Stomach (tissue), 9 donors: ENCODE results near the gene MYO16. TPM values are rescaled to one million over a fixed set of nuclear protein-coding genes. Genes with fewer than 3 reads are reported as not detected.

Source experiments
- DNase-seq, 2 donors: peaks; one replicate each; pipeline versions ENCODE4 v3.0.0 to v3.0.0-alpha.2; 2013 to 2019
- H3K27ac ChIP-seq, 5 donors: fragments of 200-600 bp in 4 of 5; sonication (generic) in 4 of 5; one replicate each; pipeline ENCODE4 v1.5.1; 2013 to 2019; ENCODE audit warnings: mild to moderate bottlenecking in 1 of 5, moderate library complexity in 1 of 5
- H3K27me3 ChIP-seq, 3 donors: fragments of 200-600 bp; sonication (generic); one replicate each; pipeline ENCODE4 v1.5.1; 2017 to 2019; ENCODE audit warnings: mixed run types in 1 of 3
- H3K36me3 ChIP-seq, 4 donors: fragments of 200-600 bp; sonication (generic); 1 replicate in 3 of 4; 2 replicates in 1 of 4; pipeline ENCODE4 v1.5.1; 2016 to 2019
- H3K4me1 ChIP-seq, 4 donors: fragments of 200-600 bp; sonication (generic); one replicate each; pipeline ENCODE4 v1.5.1; 2016 to 2019
- H3K4me3 ChIP-seq, 4 donors: fragments of 200-600 bp; sonication (generic) in 3 of 4; one replicate each; pipeline ENCODE4 v1.5.1; 2016 to 2019; ENCODE audit warnings: mild to moderate bottlenecking in 1 of 4
- H3K9me3 ChIP-seq, 4 donors: fragments of 200-600 bp; sonication (generic); one replicate each; pipeline ENCODE4 v1.5.1; 2016 to 2019
- CTCF ChIP-seq, 7 experiments: fragments of 450-650 bp in 4 of 7; fragments of 200-600 bp in 3 of 7; sonication (generic) in 3 of 7; IDR thresholded peaks; one replicate each; pipeline ENCODE4 v1.5.1; 2016 to 2019; ENCODE audit warnings: antibody characterized with exemption in 7 of 7, control low read depth in 2 of 7, mild to moderate bottlenecking in 1 of 7
- EP300 ChIP-seq: sonication (generic); formaldehyde crosslinking; IDR thresholded peaks from one replicate; pipeline ENCODE4 v1.6.1; 2017; ENCODE audit warnings: antibody characterized with exemption
- POLR2A ChIP-seq, 4 donors: fragments of 450-650 bp; IDR thresholded peaks; one replicate each; pipeline ENCODE4 v1.6.1; 2016; ENCODE audit warnings: antibody characterized with exemption in 4 of 4, control low read depth in 2 of 4, mild to moderate bottlenecking in 1 of 4, moderate library complexity in 1 of 4
- POLR2AphosphoS5 ChIP-seq, 3 donors: sonication (generic); formaldehyde crosslinking; IDR thresholded peaks; one replicate each; pipeline ENCODE4 v1.6.1; 2016; ENCODE audit warnings: antibody characterized with exemption in 3 of 3
- WGBS, 5 donors: extraction: QIAGEN DNeasy Blood & Tissue Kit in 3 of 5; methylation state at CpG; one replicate each; pipeline versions ENCODE4 v1.1.5 to v1.1.7; 2013 to 2018; 5-methylcytosine and 5-hydroxymethylcytosine counted together
- intact Hi-C: fragments of 100-400 bp; cut with DNase I; formaldehyde crosslinking; loops from one replicate; pipeline ENCODE4 v1.15.1; 2023; ENCODE audit warnings: low total_unique reads
- polyA plus RNA-seq, 3 donors: library from polyadenylated mRNA; stranded (reverse); fragments of 200-250 nt; gene quantifications; one replicate each; pipeline ENCODE4 v1.2.3, GENCODE V29; 2013
- total RNA-seq, 5 donors: library from RNA; depleted of rRNA; stranded (reverse); fragments of >200 nt; gene quantifications; one replicate each; pipeline versions ENCODE4 v1.1.0 to v1.2.3, GENCODE V29; 2014 to 2016
- donor health status: healthy with polysubstance abuse.
- donor health status: Bipolar disorder and iron deficiency.
- donor health status: healthy.

The MYO16 gene
- total and polyA plus RNA-seq, 8 donors = under 0.01 to 1.8 (median 0.15) TPM; not detected in 3

GRCh38 chr13:109093998-109094397, 464.6 kb downstream of the MYO16 start:
- no peaks in the 10 kb centered on the region for H3K27me3 ChIP-seq

GRCh38 chr13:109095126-109095525, 465.7 kb downstream of the MYO16 start:
- Histone ChIP-seq H3K36me3 (no peaks in the 10 kb centered on the region), H3K27me3 (no peaks in the 10 kb centered on the region), H3K9me3 (peaks cover 0 to 5% (median 0%) of the 10 kb centered on the region in 4 donors), H3K27ac (no peak overlapping the region), H3K4me1 (no peaks in the 10 kb centered on the region), H3K4me3 (no peak overlapping the region)
- 48 to 87% (median 66%) methylated on average over 6 of the region's 6 CpGs for WGBS, 5 donors
- intact Hi-C loops = no loop called here
- no peak for DNase-seq
- TF ChIP-seq EP300 (no peak), POLR2A (IDR thresholded peaks at IDR 0.05) (no peak), CTCF (IDR thresholded peaks at IDR 0.05) (no peak)

More at GRCh38 chr13:109093998-109094397, 464.6 kb downstream of the MYO16 start:
- TF ChIP-seq EP300 = no peak
- no peak for TF ChIP-seq POLR2AphosphoS5 (IDR thresholded peaks at IDR 0.05)
- no peak for TF ChIP-seq CTCF (IDR thresholded peaks at IDR 0.05)
- TF ChIP-seq POLR2A (IDR thresholded peaks at IDR 0.05) = no peak
- no peak overlapping the region for H3K4me3 ChIP-seq
- DNase-seq = no peak
- 26 to 75% (median 54%) methylated on average over 2 of the region's 2 CpGs for WGBS, 5 donors
- peaks cover 0 to 5% (median 0%) of the 10 kb centered on the region in 4 donors for H3K9me3 ChIP-seq
- intact Hi-C loops = no loop called here
- H3K36me3 ChIP-seq = no peaks in the 10 kb centered on the region
- no peaks in the 10 kb centered on the region for H3K4me1 ChIP-seq
- no peak overlapping the region for H3K27ac ChIP-seq

- WGBS, 5 donors = 54 to 76% (median 65%) methylated on average over 5 to 6 of the region's 6 CpGs
- TF ChIP-seq POLR2AphosphoS5 (IDR thresholded peaks at IDR 0.05) = no peak
- TF ChIP-seq CTCF (IDR thresholded peaks at IDR 0.05) = no peak
- no peak for TF ChIP-seq POLR2A (IDR thresholded peaks at IDR 0.05)
- no peak for TF ChIP-seq EP300
- intact Hi-C loops = no loop called here
- no peaks in the 10 kb centered on the region for H3K27me3 ChIP-seq
- H3K4me1 ChIP-seq = no peaks in the 10 kb centered on the region
- no peak overlapping the region for H3K27ac ChIP-seq
- H3K4me3 ChIP-seq = no peak overlapping the region
- H3K9me3 ChIP-seq = peaks cover 0 to 5% (median 0%) of the 10 kb centered on the region in 4 donors
- H3K36me3 ChIP-seq = no peaks in the 10 kb centered on the region
- no peak for DNase-seq
Measured at GRCh38 chr13:109096101-109096500, 466.7 kb downstream of the MYO16 start.

DNA sequence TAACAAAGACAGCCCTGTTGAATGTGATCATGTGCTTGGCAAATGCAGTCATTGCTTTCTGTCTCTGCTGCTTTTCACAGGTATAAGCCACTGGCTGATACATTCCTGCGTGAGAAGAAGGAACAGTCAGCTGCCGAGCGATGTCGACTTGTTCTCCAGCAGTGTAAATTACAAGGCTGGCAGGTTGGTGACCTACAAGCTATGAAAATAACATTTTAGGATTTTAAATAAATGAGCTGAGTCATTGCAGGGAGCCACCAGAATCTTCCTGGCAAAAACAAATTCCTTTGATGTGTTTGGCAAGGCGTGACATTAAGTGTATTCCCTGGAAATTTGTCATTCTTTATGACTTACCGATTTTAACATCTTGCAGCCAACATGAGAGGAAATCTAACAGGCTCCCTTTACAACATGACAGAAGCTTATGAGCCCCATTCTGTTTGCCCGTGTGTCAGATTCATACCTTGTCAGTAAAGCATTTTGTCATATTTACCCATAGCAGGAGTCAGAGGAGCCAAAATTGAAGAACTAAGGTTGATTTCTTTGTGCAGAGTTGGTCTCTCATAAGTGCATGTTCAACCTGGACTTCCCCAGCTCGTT, 471.4 kb downstream of the MYO16 start:
- Histone ChIP-seq H3K9me3 (no peaks in the 10 kb centered on the region), H3K4me1 (no peaks in the 10 kb centered on the region), H3K4me3 (no peak overlapping the region), H3K36me3 (no peaks in the 10 kb centered on the region), H3K27ac (no peak overlapping the region), H3K27me3 (no peaks in the 10 kb centered on the region)
- 67 to 79% (median 78%) methylated on average over 8 of the region's 8 CpGs for WGBS, 5 donors
- intact Hi-C loops = no loop called here
- no peak for TF ChIP-seq POLR2AphosphoS5 (IDR thresholded peaks at IDR 0.05)
- TF ChIP-seq EP300 = no peak
- TF ChIP-seq CTCF (IDR thresholded peaks at IDR 0.05) = no peak
- TF ChIP-seq POLR2A (IDR thresholded peaks at IDR 0.05) = no peak
- no peak for DNase-seq
